Fibroblast of skin of scalp (primary cell): Measurements from ENCODE around the gene RHCG.

Source experiments
- DNase-seq: peaks from one replicate; pipeline ENCODE4 v3.0.0-alpha.2; 2013

RHCG gene

DNA sequence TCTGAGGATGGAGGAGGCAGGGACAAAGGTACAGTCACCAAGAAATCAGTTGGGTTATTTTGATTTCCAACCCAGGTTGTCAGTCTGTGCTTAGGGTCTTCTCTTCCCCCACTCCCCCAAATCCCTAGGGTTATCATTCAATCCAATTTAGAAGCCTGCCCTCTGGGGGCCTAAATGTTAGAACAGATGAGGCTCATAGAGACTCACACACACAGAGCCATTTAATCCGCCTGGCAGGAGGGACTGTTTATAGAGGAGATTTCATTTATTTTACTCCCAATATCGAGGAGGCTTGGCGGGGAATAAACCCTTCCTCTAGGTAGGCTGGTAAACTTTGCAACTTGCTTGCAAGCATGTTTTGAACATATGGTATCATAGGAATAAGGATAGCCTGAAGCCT, 52.8 kb downstream of the RHCG start:
- no peak for DNase-seq

GRCh38 chr15:89442671-89443307, 53.6 kb downstream of the RHCG start:
- peak; percentile 32 for DNase-seq

- DNase-seq, result no peak
Measured at GRCh38 chr15:89442155-89442554, 54.2 kb downstream of the RHCG start.

GRCh38 chr15:89441295-89441812, 55.0 kb downstream of the RHCG start:
- no peak for DNase-seq

DNA sequence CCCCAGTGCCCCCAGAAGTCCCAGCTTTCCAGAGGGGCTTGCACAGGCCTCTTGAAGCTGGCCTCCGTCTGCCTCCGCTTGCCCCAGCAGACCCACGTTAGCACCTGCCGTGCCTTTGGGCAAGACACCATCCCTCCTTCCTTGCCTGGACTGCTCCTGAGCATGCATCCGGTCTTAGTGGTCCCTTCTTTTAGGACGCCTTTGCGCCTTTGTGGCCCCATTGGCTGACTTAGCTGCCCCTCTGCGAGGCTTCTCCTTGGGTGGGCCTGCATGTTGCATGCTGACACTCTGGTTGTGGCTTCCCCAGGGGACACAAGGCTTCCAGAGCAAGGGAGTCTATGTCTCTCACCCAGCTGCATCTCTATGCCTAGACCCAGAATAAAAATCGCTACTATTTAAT, 56.6 kb downstream of the RHCG start:
- no peak for DNase-seq

DNA sequence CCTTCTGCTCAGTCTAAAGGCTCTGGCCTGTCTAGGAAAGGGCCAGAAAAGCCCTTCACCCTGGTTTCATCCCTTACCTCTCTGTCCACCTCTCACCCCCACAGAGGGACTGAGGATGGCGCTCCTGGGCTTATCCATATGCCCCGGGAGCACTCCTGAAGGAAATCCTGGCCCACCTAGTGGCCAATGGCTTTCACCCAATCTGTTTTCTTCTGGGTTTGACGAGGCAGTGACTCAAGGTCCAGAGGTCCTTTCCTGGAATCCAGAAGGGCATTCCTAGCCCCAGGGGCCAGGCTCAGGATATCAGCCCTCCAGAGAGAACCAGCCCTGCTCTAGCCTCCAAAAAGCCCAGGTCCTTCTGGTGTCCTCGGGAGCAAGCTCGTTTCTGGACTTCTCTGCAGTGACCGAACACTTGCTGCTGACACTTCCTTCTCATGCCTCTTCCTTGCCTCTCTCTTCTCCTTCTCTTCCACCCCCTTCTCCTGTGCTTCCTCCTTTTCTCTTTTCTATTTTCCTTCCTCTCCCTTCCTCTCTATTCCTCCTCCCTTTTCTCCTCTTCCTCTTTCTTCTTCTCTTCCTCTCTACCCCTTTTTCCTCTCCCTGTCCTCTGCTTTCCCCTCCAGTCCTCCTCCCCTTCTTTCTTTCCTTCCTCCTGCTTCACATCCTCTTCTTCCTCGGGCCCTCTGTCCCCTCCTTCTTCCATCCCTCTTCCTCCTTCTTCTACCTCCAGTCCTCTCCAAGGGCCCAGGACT, 59.6 kb downstream of the RHCG start:
- no peak for DNase-seq

DNA sequence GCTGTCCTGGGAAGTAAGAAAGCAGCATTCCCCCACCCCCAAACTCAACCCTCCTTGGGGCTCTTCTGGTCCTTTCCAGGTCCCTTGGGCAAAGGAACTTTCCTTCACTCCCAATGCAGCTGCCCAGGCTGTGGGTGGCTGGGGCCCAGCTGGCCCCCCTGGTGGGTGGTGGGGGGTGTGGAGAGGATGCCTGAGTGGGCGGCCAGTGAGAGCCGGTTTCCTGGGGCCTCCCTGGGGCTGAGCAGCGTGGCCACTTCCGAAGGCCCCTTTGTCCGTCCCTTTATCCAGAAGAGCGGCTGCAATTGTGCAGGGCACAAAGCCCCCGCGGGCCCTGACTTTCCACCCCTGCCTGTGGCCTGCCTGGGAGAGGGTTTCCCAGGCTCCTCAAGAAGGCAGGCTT, 61.0 kb downstream of the RHCG start:
- DNase-seq, result no peak

DNA sequence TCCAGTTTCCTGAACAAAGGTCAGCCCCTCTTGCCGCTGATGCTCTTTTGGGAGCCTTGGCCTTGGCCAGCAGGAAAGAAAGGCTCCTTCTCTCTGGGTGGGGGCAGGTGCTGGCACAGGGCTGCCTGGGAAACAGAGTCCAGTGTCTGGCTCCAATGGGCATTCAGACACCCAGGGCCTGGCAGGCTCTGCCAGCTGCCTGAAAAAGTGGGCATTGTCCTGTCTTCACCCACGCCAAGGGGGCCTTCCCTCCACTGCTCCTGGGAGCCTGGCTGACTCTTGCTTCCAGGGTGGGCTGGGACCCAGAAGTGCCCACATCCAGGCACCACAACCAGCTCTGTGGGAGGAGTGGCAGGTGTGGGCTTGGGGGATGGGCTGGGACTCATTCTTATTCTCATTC, 62.7 kb downstream of the RHCG start:
- no peak for DNase-seq

- DNase-seq, result peak; percentile 61
Measured at GRCh38 chr15:89430530-89431341, 65.6 kb downstream of the RHCG start.

GRCh38 chr15:89429986-89430385, 66.4 kb downstream of the RHCG start:
- no peak for DNase-seq

- DNase-seq, result no peak
Measured at GRCh38 chr15:89429023-89429422, 67.4 kb downstream of the RHCG start.

GRCh38 chr15:89428246-89428645, 68.1 kb downstream of the RHCG start:
- DNase-seq, result no peak

DNA sequence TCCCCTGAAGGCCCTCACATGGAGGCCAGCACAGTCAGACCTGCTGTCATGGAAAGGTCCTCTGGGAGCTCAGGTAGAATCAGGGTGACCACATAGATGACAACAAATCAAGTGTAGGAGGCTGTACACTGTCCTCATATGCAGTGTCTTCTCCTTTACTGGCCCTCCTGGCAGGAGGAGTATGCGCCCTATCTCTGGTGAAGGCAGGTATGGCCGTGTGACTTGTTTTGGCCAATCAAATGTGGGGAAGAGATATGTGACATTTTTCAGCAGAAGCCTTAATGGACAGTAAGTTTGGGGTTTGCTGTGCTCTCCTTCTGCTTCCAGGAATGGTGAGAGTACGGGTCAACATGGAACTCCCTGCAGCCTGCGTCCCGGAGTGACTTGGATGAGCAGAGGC, 69.9 kb downstream of the RHCG start:
- DNase-seq, result no peak

DNA sequence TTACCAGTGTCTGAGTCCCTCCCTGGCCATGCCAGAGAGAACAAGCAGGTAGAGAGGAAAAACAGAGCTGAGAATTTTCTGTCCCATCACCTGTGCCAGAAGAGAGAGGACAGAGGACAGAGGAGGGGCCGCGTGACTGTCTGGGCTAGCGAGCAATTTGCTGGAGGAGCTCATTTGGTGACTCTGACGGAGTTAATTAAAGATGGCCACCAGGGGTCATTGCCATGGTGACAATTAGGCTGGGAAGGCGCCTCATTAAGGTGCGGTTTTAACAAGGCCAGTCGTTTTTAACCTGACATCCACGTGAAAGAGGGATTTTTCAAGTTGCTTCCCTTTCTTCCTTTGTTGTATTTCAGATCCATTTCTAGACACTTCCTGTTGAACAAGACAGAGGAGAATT, 72.4 kb downstream of the RHCG start:
- no peak for DNase-seq
